HG03520 (cell line): ENCODE results near the gene MLX.

Experiments used
- ATAC-seq: cut with Tn5 transposase; IDR thresholded peaks from one replicate; pipeline ENCODE4 v1.9.1; 2021; ENCODE audit warnings: mild to moderate bottlenecking, moderate library complexity; ENCODE audit not compliant: unreplicated experiment

The MLX gene, protein sequence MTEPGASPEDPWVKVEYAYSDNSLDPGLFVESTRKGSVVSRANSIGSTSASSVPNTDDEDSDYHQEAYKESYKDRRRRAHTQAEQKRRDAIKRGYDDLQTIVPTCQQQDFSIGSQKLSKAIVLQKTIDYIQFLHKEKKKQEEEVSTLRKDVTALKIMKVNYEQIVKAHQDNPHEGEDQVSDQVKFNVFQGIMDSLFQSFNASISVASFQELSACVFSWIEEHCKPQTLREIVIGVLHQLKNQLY

DNA sequence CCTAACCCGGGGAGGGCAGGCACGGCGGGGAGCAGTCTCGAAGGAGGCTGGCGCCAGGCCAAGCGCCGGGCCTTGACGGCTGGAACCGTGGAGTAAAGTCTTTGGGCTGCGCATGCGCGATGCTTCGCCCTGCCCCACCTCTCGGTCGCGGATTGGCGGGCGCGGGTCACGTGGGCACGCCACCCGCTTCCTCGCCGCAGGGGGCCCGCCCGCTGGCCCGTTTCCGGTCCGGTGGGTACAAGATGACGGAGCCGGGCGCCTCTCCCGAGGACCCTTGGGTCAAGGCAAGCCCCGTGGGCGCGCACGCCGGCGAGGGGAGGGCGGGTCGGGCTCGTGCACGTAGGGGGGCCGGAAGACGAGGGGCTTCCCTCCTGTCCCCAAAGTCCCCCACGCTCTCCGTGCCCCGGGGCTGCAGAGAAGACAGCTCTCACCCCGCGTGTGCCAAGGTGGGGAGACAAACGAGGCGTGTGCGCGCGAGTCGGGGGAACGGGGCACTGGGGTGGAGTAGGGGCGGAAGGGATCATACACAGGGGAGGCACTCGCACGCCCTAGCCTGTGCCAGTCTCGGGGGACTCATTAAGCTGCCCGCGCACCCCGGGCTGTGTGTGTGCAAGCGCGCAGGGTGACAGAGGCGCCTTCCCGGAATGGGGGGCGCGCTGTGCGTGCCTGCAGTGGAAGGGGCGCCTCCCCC is at the start of gene MLX:
Gene MLX (plus strand): TSS at position 218 of the 691 bp plus-strand sequence. CDS start 25 bp downstream, at position 243.
- ATAC-seq: peak; percentile 42

DNA sequence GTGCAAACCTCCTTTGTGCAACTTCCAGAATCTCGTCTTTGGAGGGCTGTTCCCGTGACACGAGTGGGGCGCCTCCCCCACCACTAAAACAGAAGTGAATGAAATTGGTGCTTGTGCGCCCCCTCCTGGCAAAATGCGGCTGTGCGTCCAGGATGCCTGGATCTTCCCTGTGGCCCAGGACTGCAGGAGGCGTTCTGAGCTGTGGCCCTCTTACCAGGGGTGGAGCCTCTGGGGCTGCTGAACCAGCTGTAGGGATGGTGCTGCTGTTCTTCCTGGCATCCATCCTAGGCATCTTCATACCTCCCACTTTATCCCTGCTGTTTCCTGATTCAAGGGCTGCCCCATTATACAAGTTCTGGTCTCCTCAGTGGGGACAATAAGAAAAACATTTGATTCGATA is 49.4 kb upstream of the MLX start:
- no peak for ATAC-seq

DNA sequence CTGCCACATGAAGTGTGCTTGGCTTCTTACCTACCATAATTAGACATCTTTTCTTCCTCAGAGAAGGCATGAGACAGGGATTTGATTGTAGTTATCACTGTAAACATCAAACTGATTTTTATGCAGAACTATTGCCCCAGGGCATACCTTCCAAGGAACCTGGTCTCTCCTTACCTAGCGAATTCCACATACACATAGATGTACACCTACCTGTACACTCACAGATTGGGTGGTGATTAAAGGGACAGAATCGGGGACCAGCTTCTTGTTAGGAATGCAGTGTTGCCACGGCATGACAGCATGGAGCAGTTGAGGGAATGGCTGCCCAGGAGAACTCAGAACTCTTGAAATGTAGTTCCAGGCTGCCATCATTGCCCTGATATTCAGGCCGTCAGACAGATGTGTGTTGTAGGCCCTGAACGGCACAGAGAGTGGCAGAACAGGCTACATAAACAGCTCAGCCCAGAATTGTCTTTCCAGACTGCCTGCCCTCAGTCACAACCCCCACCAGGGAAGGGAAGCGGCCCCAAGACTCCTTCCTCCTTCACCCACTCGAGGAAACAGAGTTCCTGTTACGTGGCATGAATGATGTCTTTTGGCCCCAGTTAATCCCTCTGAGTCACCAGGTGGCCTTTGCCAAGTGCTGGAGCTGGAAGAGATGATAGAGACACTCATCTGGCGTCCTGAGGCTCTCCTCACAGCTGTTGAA is 48.7 kb upstream of the MLX start:
- no peak for ATAC-seq

DNA sequence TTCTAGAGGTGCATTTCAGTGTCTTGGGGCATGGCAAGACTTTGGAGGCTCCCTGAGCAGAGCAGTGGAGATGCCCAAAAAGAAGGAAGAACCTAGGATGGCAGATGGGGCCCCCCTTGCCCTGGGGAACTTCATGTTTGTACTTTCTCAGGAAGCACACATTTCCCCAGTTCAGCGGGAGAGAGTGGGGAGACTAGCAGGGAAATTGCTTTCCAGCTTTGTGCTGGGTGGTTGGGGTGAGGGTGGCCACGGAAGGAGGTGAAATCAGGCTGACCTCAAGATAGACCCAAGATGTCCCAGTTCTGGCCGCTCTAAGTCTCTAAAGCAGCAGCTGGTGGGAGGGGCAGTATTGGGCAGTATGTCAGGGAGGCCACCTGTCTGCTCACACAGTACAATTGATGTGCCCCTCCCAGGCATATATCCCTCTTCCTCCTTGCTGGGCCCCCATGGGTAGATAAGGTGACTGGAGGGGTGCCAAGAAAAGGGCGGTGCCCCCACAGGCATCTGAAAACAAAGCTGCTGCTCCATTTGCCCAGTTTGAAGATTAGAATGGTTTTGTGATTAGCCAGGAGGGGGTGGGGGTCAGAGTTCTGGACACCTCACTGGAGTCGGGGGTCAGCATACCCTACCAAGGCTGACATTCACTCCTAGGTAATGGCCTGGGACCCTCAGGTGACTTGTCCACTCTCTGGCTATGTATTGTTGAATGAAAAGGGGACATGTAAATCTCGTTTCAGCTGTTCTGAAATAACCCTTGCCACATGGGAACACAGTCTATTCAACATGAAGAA is 48.0 kb upstream of the MLX start:
- ATAC-seq: no peak

DNA sequence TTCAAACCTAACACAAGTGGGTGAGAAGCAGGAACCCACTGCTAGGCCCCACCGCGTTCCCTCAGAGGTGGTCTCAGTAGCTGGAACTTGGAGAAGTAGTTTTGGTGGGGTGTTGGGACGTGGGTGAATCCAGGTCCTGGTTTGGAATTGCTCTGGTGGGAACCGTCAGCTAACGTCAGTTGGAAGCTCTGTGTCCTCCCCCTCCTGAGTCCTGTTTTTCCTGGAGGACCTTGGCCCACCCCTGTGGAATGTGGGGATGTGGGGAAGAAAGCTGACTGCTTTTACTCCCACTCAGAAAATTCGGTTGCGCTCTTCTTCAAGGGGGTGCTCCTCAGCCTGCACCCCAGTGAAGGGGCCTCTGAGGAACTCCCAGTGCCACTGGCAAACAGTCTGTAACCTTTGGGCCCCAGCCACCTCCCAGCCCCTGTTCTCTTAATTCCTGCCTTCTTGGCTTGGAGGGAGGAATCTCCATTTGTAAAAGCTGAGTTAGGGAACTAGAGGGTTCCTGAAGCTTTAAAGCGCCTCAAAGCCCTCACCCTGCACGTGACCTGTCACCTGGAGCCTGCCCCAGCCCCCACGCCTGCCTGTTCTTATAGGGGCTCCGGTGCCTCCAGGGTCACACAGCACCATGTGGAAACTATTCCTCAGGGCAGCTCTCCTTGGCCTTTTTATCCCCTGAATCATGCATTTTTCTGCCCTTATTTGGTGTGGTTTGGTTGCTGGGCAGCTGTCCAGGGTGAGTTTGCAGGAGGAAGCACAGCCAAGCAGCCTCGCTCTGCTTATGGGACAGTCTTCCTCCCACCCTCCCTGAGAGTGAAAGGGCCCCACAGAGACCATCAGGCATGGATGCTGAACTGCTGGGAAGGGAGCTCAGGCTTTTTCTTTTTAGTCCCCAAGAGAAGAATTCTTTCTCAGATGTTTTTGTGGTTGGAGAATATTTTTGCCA is 47.1 kb upstream of the MLX start:
- no peak for ATAC-seq

DNA sequence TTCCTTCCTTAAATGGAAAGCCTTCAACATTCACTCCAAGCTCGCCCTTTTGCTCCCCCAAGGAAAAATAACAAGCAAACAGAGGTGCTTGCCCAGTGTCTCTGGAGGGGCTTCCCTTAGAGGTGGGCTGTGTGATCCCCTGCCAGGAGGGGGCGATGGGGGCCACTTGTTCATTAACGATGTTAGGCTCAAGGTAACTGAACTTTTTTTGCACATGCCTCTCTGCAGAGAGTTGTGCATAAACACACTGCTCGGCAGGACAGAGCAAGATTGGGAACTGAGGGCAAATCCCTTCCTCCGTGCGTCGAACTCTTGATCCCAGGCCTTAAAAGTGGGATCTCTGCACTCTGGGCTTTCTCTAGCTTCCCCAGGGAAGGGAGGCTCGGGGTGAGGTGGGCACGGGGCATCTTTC is 46.4 kb upstream of the MLX start:
- no peak for ATAC-seq

DNA sequence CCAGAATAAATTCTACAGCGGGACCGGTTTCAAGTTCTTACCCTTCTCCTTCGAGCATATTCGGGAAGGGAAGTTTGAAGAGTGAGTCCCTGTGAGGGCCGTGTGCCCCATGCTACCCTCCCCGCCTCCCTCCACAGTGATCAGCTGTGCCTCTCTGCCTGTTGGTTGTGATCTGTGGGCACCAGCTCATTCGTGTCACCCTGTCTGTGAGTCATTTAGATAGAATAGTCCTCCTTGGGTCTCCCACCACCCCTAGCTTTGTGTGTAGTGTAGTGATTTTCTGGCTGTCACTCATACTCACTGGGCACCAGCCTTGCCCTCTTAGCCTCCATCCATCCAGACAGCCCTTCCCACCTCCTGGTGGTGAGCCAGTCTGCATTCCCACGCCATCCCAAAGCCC is 45.9 kb upstream of the MLX start:
- ATAC-seq: no peak

DNA sequence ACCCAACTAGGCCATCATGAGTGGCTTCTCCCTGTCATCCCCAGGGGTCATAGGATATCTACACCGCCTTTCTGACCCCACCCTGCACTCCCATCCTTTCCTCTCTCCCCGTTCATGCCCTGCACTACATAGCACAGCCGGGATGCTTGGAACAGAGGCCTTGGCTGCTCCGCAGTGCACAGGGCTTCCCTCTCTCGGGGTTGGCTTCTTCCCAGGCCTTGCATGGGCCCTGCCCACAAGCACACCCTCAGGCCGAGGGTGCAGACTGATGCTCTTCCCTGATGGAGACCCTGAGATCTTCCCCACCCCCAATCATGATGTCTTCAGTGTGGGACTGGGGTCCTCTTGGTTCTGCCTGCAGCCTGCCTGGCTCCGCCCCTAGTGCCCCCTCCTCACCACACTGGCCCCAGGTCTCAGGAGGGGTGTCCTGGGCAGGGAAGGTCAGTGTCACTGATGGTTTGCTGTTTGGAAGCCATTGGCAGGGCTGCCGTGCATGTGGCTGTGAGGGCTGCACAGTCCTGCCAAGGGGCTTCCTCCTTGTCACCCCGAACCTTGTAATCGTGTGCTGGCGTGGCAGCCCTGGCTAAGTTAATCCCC is 45.1 kb upstream of the MLX start:
- ATAC-seq: no peak

DNA sequence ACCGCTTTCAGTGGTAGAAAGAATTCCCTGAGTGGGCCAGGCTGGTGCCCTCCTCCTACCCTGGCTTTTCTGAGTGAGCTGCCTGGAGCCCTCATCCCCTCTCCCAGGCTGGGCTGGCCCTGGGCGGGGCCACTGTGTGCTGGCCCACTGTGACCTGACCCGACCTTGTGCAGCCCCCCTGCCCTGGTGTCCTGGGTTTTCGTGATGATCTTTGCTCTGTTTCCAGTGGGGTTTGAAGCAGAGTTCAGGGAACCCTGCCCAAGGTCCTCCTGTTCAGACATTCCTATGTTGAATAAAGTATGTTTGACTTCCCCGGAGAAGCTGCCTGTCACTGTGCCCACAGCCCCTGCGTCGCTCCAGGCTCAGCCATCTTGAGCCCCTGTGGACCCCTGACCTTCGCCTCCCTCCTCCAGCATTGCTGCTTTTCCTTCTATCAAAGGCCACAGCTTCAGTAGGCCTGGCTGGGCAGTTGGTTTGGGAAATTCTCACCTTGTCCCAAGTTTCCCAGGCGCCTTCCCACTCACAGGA is 44.6 kb upstream of the MLX start:
- no peak for ATAC-seq

DNA sequence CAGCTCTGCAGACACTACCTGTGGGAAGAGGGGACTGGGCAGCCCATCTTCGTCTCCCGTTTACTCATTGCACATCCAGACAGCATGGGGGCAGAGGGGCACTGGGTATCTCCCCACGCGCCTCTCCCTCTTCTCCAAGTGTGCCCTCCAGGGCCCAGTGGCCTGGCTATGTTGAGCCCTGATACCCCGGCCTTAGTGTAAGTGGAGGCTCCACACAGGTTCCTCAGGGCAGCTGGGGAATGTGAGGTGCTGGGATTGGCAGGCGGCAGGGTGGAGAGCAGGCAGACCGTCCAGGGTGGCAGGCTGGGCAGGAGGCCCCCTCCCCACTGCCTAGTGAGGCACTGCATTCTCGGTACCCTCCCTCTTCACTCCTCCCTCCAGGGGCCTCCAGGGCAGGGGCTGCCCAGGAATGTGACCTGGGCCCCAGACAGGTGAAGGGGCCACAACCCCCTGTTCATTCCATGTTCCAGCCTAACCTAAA is 44.1 kb upstream of the MLX start:
- ATAC-seq: no peak

DNA sequence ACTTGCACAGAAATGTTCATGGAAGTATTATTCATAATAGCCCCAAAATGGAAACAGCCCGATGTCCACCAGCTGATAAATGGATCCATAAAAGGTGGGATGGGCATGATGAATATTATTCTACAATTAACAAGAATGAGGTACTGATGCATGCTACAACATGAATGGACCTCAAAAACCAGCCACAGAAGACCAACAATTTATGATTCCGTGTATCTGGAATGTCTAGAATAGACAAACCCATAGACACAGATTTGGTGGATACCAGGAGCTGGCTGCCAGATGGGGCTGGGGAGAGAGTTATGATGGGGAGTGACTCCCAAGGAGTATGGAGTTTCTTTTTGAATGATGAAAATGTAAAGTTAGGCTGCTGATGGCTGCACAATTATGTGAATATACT is 41.7 kb upstream of the MLX start:
- ATAC-seq: no peak

DNA sequence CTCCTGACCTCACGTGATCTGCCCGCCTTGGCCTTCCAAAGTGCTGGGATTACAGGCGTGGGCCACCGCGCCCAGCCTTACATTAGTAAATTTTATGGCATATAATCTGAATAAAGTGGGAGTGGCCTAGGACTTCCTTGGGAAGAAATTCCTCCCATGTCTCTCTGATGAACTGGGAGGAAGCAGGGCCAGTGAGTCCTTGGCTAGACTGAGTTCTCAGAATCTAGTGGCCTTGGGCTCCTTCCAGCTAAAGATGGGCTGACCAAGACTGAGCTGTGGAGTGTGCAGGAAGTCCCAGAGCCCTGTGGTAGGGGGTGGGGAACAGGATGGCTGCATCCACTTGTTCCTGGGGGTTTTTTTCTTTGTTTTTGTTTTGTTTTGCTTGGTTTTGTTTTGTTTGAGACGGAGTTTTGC is 40.9 kb upstream of the MLX start:
- ATAC-seq: no peak

DNA sequence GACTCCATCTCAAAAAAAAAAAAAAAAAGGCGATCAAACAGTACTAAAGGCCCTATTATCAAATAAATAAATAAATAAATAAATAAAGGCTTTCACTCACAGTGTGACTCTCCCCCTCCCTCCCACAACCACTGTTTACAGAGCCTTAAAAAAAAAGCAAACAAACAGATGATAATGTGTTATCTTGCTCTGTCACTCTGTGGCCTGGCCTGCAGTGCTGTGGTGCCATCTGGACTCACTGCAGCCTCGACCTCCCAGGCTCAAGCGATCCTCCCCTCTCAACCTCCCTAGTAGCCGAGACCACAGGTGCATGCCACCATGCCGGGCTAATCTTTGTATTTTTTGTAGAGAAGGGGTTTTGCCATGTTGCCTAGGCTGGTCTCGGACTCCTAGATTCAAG is 39.0 kb upstream of the MLX start:
- no peak for ATAC-seq

DNA sequence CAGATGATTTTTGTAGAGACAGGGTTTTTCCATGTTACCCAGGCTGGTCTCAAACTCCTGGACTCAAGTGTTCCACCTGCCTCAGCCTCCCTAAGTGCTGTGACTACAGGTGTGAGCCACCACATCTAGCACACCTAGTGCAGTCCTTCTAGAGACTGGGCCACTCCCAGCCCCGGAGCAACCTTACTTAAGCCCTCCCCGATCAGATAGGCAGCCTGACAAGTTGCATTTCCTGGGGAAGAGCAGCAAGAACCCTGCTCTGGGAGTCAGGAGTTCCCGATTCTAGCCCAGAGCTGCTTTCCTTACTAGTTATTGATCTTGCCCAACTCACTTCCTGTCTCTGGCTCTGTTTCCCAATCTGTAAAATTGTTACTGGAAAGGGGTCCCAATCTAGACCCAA is 37.8 kb upstream of the MLX start:
- no peak for ATAC-seq

DNA sequence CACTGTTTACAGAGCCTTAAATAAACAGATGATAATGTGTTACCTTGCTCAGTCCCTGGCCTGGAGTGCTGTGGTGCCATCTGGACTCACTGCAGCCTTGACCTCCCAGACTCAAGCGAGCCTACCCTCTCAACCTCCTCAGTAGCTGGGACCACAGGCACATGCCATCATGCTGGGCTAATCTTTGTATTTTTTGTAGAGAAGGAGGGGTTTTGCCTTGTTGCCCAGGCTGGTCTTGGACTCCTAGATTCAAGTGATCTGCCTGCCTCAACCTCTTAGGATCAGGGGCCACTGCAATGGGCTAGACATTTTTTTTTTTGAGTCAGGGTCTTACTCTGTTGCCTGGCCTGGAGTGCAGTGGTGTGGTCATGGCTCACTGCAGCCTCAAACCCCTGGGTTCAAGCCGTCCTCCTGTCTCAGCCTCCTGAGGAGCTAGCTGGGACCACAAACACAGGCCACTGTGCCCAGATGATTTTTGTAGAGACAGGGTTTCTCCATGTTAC is 35.9 kb upstream of the MLX start:
- ATAC-seq: no peak

DNA sequence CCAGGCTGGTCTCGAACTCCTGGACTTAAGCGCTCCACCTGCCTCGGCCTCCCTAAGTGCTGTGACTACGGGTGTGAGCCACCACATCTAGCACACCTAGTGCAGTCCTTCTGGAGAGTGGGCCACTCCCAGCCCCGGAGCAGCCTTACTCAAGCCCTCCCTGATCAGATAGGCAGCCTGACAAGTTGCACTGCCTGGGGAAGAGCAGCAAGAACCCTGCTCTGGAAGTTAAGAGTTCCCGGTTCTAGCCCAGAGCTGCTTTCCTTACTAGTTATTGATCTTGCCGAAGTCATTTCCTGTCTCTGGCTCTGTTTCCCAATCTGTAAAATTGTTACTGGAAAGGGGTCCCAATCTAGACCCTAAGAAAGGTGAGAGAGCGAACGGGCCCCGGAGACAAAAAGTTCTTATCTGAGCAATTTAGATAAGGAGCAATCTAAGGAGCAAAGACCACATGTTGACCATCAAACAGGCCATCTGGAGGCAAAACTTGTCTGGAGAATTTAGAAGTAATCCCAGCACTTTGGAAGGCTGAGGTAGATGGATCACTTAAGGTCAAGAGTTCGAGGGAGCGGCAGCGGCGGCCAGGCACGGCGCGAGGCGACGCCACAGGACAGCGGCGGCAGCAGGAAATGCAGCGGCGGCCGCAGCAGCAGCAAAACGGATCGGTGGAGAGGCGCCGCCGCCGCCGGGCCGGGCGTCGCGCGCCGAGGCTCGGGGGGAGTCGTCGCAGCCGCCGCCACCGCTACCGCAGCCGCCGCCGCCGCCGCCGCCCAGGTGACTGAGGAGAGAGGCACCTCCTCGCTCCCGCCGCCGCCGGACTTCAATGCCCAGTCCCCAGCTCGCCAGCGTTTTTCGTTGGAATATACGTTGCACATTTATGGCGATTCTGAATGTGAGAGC is 35.2 kb upstream of the MLX start:
- no peak for ATAC-seq

DNA sequence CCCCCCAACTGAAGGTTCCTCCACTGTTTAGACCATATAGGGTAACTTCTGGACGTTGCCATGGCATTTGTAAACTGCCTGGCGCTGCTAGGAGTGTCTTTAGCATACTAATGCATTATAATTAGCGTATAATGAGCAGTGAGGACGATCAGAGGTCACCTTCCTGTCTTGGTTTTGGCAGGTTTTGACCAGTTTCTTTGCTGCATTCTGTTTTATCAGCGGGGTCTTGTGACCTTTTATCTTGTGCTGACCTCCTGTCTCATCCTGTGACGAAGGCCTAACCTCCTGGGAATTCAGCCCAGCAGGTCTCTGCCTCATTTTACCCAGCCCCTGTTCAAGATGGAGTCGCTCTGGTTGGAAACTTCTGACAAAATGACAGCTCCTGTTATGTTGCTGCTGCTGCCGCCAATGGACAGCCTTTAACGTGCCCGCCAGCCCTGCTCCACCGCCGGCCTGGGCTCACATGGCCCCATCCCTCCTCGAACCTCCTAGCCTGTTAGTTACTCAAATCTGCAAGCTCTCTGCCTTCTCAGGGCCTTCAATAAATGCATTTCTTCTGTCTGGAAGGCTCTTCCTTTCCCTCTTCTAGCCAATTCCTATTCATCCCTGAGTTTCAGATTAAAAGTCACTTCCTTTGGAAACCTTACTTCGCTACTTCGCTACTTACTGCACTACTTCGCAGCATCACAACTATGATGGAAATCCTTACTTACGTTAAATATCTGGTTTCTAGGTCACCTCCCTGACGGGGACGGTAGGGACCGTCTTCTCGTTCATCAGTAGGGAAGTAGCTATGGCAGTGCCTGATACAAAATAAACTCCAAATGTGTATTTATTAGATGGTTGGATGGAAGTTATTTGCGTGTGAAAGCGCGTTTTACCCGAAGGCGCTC is 31.5 kb upstream of the MLX start:
- no peak for ATAC-seq
